ENCODE data around the gene CANT1. TPM values are rescaled to one million over a fixed set of nuclear protein-coding genes. Genes with fewer than 3 reads are reported as not detected.

Gene CANT1
- total RNA-seq, 1 experiment from 2014 or later, result 34.1 TPM

GRCh38 chr17:79036596-79036995 is 27.0 kb upstream of the CANT1 start:
- ATAC-seq, result no peak
- peaks cover 5% of the 10 kb centered on the region; the same call in 1 of the 2 replicates for H3K4me1 Mint-ChIP-seq
- peaks cover 18% of the 10 kb centered on the region for H3K27me3 Mint-ChIP-seq (ENCODE audit: low read depth)
- ChIA-PET CTCF (interaction anchor here (1.0 to 2.1 kb wide), 2 partner anchors 9 to 48 kb away, joined by 3 to 12 read pairs; no protein-coding TSS in a partner anchor), POLR2A (no interaction called here)
- no peaks in the 10 kb centered on the region for H3K36me3 Mint-ChIP-seq
- DNase-seq (ENCODE audit: low spot score), result no peak
- no peak overlapping the region for H3K4me3 Mint-ChIP-seq
- no peak for TF ChIP-seq SOX15 (CRISPR knock-in tag; IDR thresholded peaks at IDR 0.05)
- no peak for TF ChIP-seq ATF6 (CRISPR knock-in tag; IDR thresholded peaks at IDR 0.05)
- TF ChIP-seq CREB1 (CRISPR knock-in tag; IDR thresholded peaks at IDR 0.05), result no peak
- TF ChIP-seq, protein P1, sequence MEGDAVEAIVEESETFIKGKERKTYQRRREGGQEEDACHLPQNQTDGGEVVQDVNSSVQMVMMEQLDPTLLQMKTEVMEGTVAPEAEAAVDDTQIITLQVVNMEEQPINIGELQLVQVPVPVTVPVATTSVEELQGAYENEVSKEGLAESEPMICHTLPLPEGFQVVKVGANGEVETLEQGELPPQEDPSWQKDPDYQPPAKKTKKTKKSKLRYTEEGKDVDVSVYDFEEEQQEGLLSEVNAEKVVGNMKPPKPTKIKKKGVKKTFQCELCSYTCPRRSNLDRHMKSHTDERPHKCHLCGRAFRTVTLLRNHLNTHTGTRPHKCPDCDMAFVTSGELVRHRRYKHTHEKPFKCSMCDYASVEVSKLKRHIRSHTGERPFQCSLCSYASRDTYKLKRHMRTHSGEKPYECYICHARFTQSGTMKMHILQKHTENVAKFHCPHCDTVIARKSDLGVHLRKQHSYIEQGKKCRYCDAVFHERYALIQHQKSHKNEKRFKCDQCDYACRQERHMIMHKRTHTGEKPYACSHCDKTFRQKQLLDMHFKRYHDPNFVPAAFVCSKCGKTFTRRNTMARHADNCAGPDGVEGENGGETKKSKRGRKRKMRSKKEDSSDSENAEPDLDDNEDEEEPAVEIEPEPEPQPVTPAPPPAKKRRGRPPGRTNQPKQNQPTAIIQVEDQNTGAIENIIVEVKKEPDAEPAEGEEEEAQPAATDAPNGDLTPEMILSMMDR (IDR thresholded peaks at IDR 0.05), result no peak
- TF ChIP-seq NFATC4 (CRISPR knock-in tag; IDR thresholded peaks at IDR 0.05), result no peak
- TF ChIP-seq NFE2L1 (CRISPR knock-in tag; IDR thresholded peaks at IDR 0.05), result no peak
- no peak for TF ChIP-seq ELF4 (CRISPR knock-in tag; IDR thresholded peaks at IDR 0.05; ENCODE audit: low read depth)
- TF ChIP-seq, protein P2, sequence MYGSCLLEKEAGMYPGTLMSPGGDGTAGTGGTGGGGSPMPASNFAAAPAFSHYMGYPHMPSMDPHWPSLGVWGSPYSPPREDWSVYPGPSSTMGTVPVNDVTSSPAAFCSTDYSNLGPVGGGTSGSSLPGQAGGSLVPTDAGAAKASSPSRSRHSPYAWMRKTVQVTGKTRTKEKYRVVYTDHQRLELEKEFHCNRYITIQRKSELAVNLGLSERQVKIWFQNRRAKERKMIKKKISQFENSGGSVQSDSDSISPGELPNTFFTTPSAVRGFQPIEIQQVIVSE (CRISPR knock-in tag; IDR thresholded peaks at IDR 0.05; ENCODE audit: borderline replicate concordance), result no peak
- no peak for TF ChIP-seq ZNF317 (CRISPR knock-in tag; IDR thresholded peaks at IDR 0.05; ENCODE audit: borderline replicate concordance, low read depth)
- TF ChIP-seq FOXJ3 (CRISPR knock-in tag; IDR thresholded peaks at IDR 0.05; ENCODE audit: borderline replicate concordance), result no peak
- TF ChIP-seq, protein P3, sequence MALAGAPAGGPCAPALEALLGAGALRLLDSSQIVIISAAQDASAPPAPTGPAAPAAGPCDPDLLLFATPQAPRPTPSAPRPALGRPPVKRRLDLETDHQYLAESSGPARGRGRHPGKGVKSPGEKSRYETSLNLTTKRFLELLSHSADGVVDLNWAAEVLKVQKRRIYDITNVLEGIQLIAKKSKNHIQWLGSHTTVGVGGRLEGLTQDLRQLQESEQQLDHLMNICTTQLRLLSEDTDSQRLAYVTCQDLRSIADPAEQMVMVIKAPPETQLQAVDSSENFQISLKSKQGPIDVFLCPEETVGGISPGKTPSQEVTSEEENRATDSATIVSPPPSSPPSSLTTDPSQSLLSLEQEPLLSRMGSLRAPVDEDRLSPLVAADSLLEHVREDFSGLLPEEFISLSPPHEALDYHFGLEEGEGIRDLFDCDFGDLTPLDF (CRISPR knock-in tag; IDR thresholded peaks at IDR 0.05), result no peak
- no peak for TF ChIP-seq RORB (CRISPR knock-in tag; IDR thresholded peaks at IDR 0.05)
- no peak for TF ChIP-seq CBFB (CRISPR knock-in tag; IDR thresholded peaks at IDR 0.05; ENCODE audit: low read depth)
- TF ChIP-seq TEAD1 (CRISPR knock-in tag; IDR thresholded peaks at IDR 0.05), result no peak
- no peak for TF ChIP-seq GABPB1 (CRISPR knock-in tag; IDR thresholded peaks at IDR 0.05)
- no peak for TF ChIP-seq MXD4 (CRISPR knock-in tag; IDR thresholded peaks at IDR 0.05; ENCODE audit: borderline replicate concordance)
- no peak for TF ChIP-seq RELA (CRISPR knock-in tag; IDR thresholded peaks at IDR 0.05; ENCODE audit: borderline replicate concordance)
- TF ChIP-seq PRRX2 (CRISPR knock-in tag; IDR thresholded peaks at IDR 0.05), result no peak
- TF ChIP-seq ATF3 (CRISPR knock-in tag; conservative IDR thresholded peaks at IDR 0.05), result no peak
- no peak for TF ChIP-seq KAT7 (CRISPR knock-in tag; IDR thresholded peaks at IDR 0.05; ENCODE audit: borderline replicate concordance)
- no peaks in the 10 kb centered on the region for H3K9me3 Mint-ChIP-seq
- no peak overlapping the region for H3K27ac Mint-ChIP-seq

GRCh38 chr17:79036181-79036580 is 26.6 kb upstream of the CANT1 start:
- POLR2A ChIA-PET, result no interaction called here
- H3K36me3 Mint-ChIP-seq, result no peaks in the 10 kb centered on the region
- H3K9me3 Mint-ChIP-seq, result no peaks in the 10 kb centered on the region
- no peak for DNase-seq (ENCODE audit: low spot score)
- peaks cover 21% of the 10 kb centered on the region for H3K27me3 Mint-ChIP-seq (ENCODE audit: low read depth)
- H3K4me1 Mint-ChIP-seq, result peaks cover 6% of the 10 kb centered on the region; the same call in 1 of the 2 replicates
- no peak for ATAC-seq
- TF ChIP-seq ZNF121 (CRISPR knock-in tag; IDR thresholded peaks at IDR 0.05) (no peak), IRF1 (CRISPR knock-in tag; IDR thresholded peaks at IDR 0.05) (no peak), TEAD1 (CRISPR knock-in tag; IDR thresholded peaks at IDR 0.05) (no peak), PRRX2 (CRISPR knock-in tag; IDR thresholded peaks at IDR 0.05) (no peak), ZNF263 (CRISPR knock-in tag; IDR thresholded peaks at IDR 0.05; ENCODE audit: low read depth) (no peak), ESRRA (CRISPR knock-in tag; IDR thresholded peaks at IDR 0.05; ENCODE audit: borderline replicate concordance) (no peak)
- H3K27ac Mint-ChIP-seq, result no peak overlapping the region
- CTCF ChIA-PET, result interaction anchor here (1.0 to 2.1 kb wide), 2 partner anchors 10 to 48 kb away, joined by 3 to 12 read pairs; no protein-coding TSS in a partner anchor
- no peak overlapping the region for H3K4me3 Mint-ChIP-seq
